ENCODE data around the gene OR51D1.

OR51D1 gene

DNA sequence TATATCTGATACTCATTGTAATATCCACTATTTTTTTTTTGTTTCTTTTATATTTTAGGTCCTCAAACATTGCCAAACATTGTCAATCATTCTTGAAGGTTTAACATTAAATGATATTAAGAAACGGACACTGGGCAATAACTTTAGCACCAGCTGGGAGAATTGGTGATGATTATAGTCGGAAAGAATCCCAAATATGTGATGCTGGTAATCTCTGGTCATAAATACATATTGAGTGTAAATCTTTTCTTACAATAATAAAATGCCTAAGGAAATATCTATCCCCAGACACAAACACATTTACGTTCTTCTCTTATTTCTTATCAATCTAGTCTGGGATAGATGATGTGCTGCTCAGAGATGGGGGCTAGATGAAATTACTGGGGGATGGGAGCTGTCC, 35.2 kb downstream of the OR51D1 start:
- TF ChIP-seq, protein P1, sequence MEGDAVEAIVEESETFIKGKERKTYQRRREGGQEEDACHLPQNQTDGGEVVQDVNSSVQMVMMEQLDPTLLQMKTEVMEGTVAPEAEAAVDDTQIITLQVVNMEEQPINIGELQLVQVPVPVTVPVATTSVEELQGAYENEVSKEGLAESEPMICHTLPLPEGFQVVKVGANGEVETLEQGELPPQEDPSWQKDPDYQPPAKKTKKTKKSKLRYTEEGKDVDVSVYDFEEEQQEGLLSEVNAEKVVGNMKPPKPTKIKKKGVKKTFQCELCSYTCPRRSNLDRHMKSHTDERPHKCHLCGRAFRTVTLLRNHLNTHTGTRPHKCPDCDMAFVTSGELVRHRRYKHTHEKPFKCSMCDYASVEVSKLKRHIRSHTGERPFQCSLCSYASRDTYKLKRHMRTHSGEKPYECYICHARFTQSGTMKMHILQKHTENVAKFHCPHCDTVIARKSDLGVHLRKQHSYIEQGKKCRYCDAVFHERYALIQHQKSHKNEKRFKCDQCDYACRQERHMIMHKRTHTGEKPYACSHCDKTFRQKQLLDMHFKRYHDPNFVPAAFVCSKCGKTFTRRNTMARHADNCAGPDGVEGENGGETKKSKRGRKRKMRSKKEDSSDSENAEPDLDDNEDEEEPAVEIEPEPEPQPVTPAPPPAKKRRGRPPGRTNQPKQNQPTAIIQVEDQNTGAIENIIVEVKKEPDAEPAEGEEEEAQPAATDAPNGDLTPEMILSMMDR (IDR thresholded peaks at IDR 0.05; ENCODE audit: control extremely low read depth, extremely low read depth, low read depth, missing control alignments) = no peak
- ChIA-PET CTCF (interaction anchor here (1.3 kb wide), 1 partner anchor 13 kb away, joined by 3 read pairs; no protein-coding TSS in a partner anchor), POLR2A (no interaction called here)
- no peak for DNase-seq (ENCODE audit: extremely low spot score)

DNA sequence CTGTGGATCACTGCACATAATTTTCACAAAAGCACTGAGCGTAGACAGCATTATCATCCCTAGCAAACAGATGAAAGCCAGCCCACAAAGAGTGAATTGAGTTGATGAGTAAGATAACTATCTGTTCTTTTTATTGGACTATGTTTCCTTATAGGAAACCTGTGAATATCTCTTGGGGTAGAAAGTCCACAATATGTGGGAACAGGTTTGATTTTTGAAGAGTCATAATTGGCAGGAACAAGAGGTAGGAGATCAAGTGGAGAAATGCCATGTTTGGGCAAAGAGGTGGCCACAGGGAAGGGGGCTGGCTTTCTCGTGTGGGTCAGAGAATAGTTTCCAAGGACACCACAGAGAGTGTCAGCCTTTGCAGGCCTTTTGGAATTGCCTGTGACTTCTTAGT, 36.5 kb downstream of the OR51D1 start:
- no peak for DNase-seq (ENCODE audit: extremely low spot score)
- TF ChIP-seq, protein P1 (IDR thresholded peaks at IDR 0.05; ENCODE audit: control extremely low read depth, extremely low read depth, low read depth, missing control alignments) = no peak
- ChIA-PET CTCF (interaction anchor here (1.1 kb wide), 1 partner anchor 9 kb away, joined by 3 read pairs; no protein-coding TSS in a partner anchor), POLR2A (no interaction called here)

DNA sequence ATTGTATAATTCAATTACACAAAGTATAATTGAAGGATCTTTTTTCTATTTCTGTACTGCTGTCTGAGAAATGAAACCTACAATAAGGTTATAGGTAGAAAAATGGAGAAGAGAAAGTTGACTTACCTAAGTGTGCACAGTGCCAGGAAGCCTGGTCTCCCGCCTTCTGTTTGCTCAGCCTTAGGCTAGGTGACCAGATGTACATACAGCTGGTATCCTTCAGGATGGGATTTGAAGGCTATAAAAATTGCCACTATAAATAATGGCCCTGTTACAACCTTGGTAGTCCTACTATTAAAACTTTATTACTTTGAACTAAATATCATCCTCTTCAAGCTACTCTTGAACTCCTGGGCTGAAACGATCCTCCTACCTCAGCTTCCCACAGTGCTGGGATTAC, 40.7 kb downstream of the OR51D1 start:
- TF ChIP-seq, protein P1 (IDR thresholded peaks at IDR 0.05; ENCODE audit: control extremely low read depth, extremely low read depth, low read depth, missing control alignments) = no peak
- DNase-seq (ENCODE audit: extremely low spot score) = no peak
- POLR2A ChIA-PET = no interaction called here
- CTCF ChIA-PET = interaction anchor here (1.5 to 1.9 kb wide), 2 partner anchors 9 to 41 kb away, joined by 3 to 4 read pairs; partner anchors contain the start of gene OR51D1

DNA sequence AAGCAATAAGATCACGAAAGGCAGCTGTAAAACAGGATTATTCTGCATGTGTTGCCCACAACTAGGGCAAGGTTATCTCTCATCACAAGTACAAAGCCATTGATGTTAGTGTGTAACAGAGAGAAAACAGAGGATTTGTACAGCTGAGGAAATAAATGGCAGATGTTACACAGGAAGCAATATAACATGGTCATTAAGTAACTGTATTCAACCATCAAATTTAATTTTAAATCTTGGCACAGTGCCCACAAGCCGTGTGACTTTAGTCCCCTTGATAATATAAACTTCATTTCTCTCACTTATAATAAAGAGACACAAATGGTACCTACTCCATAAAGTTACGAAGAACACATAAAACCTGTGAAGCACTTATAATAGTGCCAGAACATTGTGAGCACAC, 43.1 kb downstream of the OR51D1 start:
- DNase-seq (ENCODE audit: extremely low spot score) = no peak

DNA sequence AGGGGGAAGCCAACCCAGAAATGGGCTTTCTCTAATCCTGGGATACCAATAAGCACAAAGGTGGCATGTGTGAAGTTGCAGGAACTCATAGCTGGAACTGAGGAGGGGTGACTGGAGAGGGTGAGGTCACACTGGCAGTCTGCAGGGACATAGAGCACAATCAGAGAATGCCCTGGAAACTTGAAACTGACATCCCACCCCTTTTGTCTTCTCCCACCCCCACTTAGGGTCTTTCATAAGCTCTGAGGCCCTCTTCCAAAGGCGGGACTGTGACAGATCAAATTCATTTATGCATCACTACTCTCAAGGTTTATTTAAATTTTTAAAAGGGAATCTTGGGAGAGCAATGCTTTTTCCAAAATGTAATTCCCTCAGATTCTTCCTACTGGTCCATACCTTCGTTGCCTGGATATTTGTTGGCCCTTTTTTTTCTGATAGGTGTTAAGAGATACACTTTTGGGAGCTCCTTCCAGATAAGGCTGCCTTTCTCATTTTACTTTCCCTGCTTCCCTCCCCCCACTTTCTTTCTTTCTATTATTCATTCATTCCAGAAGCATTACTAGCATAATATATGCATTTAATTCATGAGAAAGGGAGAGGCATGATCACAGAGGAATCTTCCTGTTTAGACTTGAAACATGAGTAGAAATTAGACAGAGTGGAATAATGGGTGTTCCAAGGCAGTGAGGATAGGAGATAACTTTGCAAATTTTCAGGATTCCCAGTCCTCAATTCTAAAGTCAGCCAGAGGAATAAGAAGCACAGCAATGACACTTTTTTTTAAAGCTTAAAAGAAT, 45.5 kb downstream of the OR51D1 start:
- DNase-seq (ENCODE audit: extremely low spot score) = no peak
- TF ChIP-seq, protein P1 (IDR thresholded peaks at IDR 0.05; ENCODE audit: control extremely low read depth, extremely low read depth, low read depth, missing control alignments) = no peak
- CTCF ChIA-PET = interaction anchor here (0.8 to 2.1 kb wide), 3 partner anchors 9 to 14 kb away, joined by 3 to 8 read pairs (median 3); no protein-coding TSS in a partner anchor
- POLR2A ChIA-PET = no interaction called here

More for the DNA sequence above, 43.1 kb downstream of the OR51D1 start:
- TF ChIP-seq, protein P1 (IDR thresholded peaks at IDR 0.05; ENCODE audit: control extremely low read depth, extremely low read depth, low read depth, missing control alignments) = no peak
- CTCF ChIA-PET = interaction anchor here (1.2 to 1.8 kb wide), 2 partner anchors 16 to 43 kb away, joined by 5 to 6 read pairs; partner anchors contain the start of gene OR51D1
- POLR2A ChIA-PET = no interaction called here

DNA sequence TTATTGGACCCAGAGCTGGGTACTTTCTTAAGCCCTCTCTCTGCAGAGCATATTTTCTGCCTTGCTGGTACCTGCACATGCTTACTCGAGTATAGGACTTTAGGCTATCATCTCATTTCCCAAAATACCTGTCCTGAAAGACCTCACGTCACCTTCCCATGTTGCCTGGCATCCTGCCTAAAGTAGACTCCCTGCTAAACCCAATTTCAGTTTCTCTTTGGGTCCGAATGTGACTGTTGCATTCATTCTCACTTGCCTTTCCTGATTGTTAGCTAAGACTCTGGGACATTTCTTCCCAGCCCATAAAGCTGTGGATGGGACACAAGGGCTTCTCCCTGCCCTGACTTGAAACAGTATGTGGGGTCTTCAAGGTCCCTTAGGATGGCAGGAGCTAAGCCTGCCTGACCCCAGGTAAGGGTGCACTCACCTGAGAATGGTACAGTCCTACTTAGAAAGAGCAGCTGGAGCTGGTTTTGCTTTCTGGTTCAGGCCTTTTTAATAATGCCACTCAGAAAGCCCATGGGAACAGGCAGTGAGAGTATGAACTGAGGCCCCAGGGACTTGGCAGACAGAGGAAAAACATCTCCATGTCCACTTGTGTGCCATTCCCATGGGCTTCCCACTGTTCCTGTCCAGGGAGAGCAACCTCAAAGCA, 47.5 kb downstream of the OR51D1 start:
- TF ChIP-seq, protein P1 (IDR thresholded peaks at IDR 0.05; ENCODE audit: control extremely low read depth, extremely low read depth, low read depth, missing control alignments) = no peak
- CTCF ChIA-PET = interaction anchor here (1.4 to 2.1 kb wide), 2 partner anchors 12 to 49 kb away, joined by 4 to 8 read pairs; no protein-coding TSS in a partner anchor
- DNase-seq (ENCODE audit: extremely low spot score) = no peak
- POLR2A ChIA-PET = no interaction called here

Measured in GM10248 (cell line).